Cardiac fibroblast (primary cell): ENCODE results near the gene LTB.

ENCODE experiments used
- DNase-seq, 2 donors: peaks; one replicate each; pipeline versions ENCODE4 v3.0.0 to v3.0.0-alpha.2; 2010; ENCODE audit warnings: low read depth in 2 of 2
- H3K4me3 ChIP-seq, 2 donors: replicated peaks in 1 of 2; 1 replicate in 1 of 2; 2 replicates in 1 of 2; pipeline ENCODE4 v1.5.1; 2011; ENCODE audit warnings: low read depth in 2 of 2, low read length in 2 of 2, mild to moderate bottlenecking in 2 of 2, moderate library complexity in 1 of 2
- TF ChIP-seq, protein P1 (sequence below): IDR thresholded peaks from one replicate; pipeline ENCODE4 v1.5.1; 2011; ENCODE audit warnings: low read depth, mild to moderate bottlenecking, low read length, inconsistent platforms

Gene LTB

DNA sequence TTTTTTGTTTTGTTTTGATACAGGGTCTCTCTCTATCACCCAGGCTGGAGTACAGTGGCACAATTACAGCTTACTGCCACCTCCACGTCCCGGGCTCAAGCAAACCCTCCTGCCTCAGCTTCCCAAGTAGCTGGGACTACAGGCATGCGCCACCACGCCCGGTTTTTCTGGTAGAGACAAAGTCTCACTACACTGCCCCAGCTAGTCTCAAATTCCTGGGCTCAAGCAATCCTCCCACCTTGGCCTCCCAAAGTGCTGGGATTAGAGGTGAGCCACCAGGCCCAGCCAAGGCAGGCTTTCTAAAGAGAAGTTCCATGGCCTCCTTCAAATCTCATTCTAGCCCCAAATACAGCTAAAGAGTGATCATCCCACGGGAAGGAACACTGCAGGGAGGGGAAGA, 48.2 kb downstream of the LTB start:
- TF ChIP-seq, protein P1, sequence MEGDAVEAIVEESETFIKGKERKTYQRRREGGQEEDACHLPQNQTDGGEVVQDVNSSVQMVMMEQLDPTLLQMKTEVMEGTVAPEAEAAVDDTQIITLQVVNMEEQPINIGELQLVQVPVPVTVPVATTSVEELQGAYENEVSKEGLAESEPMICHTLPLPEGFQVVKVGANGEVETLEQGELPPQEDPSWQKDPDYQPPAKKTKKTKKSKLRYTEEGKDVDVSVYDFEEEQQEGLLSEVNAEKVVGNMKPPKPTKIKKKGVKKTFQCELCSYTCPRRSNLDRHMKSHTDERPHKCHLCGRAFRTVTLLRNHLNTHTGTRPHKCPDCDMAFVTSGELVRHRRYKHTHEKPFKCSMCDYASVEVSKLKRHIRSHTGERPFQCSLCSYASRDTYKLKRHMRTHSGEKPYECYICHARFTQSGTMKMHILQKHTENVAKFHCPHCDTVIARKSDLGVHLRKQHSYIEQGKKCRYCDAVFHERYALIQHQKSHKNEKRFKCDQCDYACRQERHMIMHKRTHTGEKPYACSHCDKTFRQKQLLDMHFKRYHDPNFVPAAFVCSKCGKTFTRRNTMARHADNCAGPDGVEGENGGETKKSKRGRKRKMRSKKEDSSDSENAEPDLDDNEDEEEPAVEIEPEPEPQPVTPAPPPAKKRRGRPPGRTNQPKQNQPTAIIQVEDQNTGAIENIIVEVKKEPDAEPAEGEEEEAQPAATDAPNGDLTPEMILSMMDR: no peak
- DNase-seq: no peak
- no peak overlapping the region for H3K4me3 ChIP-seq

GRCh38 chr6:31533455-31533841, 48.8 kb downstream of the LTB start:
- H3K4me3 ChIP-seq: no peak overlapping the region
- no peak for DNase-seq
- TF ChIP-seq, protein P1: no peak

GRCh38 chr6:31532644-31533454, 49.4 kb downstream of the LTB start:
- H3K4me3 ChIP-seq: no peak overlapping the region
- TF ChIP-seq, protein P1: no peak
- DNase-seq: no peak

- no peak overlapping the region for H3K4me3 ChIP-seq
- DNase-seq: no peak
- TF ChIP-seq, protein P1: no peak
Measured at GRCh38 chr6:31531771-31532643, 50.2 kb downstream of the LTB start.

GRCh38 chr6:31531162-31531561, 51.1 kb downstream of the LTB start:
- no peak for DNase-seq
- no peak overlapping the region for H3K4me3 ChIP-seq
- TF ChIP-seq, protein P1: no peak

- TF ChIP-seq, protein P1: no peak
- no peak for DNase-seq
- H3K4me3 ChIP-seq: no peak overlapping the region
Measured at GRCh38 chr6:31530659-31531058, 51.6 kb downstream of the LTB start.
